ENCODE data around the gene PCDHGB3. TPM values are rescaled to one million over a fixed set of nuclear protein-coding genes. Genes with fewer than 3 reads are reported as not detected.

Gene PCDHGB3
- total RNA-seq, 1 experiment from 2014 or later: 1.6 TPM

DNA sequence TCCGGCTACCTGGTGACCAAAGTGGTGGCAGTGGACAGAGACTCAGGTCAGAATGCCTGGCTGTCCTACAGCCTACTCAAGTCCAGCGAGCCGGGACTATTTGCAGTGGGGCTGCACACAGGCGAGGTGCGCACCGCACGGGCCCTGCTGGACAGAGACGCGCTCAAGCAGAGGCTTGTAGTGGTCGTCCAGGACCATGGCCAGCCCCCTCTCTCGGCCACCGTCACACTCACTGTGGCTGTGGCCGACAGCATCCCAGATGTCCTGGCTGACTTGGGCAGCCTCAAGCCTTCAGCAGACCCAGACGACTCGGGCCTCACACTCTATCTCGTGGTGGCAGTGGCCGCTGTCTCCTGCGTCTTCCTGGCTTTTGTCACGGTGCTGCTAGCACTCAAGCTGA, 13.1 kb upstream of the PCDHGB3 start:
- H3T11ph ChIP-seq (ENCODE audit: low read length): no peak overlapping the region
- no peak overlapping the region for H2BK12ac ChIP-seq (ENCODE audit: insufficient read length, low read depth, low read length)
- no peak overlapping the region for H2AFZ ChIP-seq (ENCODE audit: low read length)
- H3K9ac ChIP-seq (ENCODE audit: extremely low read depth, insufficient read length, low read length): no peak overlapping the region
- H3K23ac ChIP-seq (ENCODE audit: insufficient read length, low read depth, low read length): no peak overlapping the region
- H4K8ac ChIP-seq (replicated peaks; ENCODE audit: insufficient read length, low read depth, low read length): no peak overlapping the region
- H3K23me2 ChIP-seq (ENCODE audit: insufficient read length, low read depth, low read length, poor library complexity, severe bottlenecking): no peaks in the 10 kb centered on the region
- TF ChIP-seq, protein P1, sequence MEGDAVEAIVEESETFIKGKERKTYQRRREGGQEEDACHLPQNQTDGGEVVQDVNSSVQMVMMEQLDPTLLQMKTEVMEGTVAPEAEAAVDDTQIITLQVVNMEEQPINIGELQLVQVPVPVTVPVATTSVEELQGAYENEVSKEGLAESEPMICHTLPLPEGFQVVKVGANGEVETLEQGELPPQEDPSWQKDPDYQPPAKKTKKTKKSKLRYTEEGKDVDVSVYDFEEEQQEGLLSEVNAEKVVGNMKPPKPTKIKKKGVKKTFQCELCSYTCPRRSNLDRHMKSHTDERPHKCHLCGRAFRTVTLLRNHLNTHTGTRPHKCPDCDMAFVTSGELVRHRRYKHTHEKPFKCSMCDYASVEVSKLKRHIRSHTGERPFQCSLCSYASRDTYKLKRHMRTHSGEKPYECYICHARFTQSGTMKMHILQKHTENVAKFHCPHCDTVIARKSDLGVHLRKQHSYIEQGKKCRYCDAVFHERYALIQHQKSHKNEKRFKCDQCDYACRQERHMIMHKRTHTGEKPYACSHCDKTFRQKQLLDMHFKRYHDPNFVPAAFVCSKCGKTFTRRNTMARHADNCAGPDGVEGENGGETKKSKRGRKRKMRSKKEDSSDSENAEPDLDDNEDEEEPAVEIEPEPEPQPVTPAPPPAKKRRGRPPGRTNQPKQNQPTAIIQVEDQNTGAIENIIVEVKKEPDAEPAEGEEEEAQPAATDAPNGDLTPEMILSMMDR (conservative IDR thresholded peaks at IDR 0.05): no peak
- H3K9me3 Mint-ChIP-seq: peaks cover 61 to 64% of the 10 kb centered on the region in 2 experiments
- DNase-seq: no peak
- no peak overlapping the region for H3K18ac ChIP-seq (ENCODE audit: insufficient read length, low read depth, low read length)
- no peak overlapping the region for H3K27ac ChIP-seq (ENCODE audit: insufficient read length, low read depth, low read length)
- H3K4me2 ChIP-seq (ENCODE audit: insufficient read depth, insufficient read length, low read length): no peak overlapping the region
- H2AK5ac ChIP-seq (ENCODE audit: insufficient read length, low read length): no peak overlapping the region
- H3K4ac ChIP-seq (ENCODE audit: low read depth, low read length): no peak overlapping the region
- peaks cover 29% of the 10 kb centered on the region for H3K9me3 ChIP-seq (ENCODE audit: control insufficient read depth, low read depth, low read length)
- no peak overlapping the region for H2BK20ac ChIP-seq (ENCODE audit: low read depth, low read length, poor library complexity, severe bottlenecking)
- peaks cover 2 to 3% of the 10 kb centered on the region in 2 experiments; a peak in 2 of 4 replicates for H3K4me1 Mint-ChIP-seq
- no peak overlapping the region for H2BK120ac ChIP-seq (ENCODE audit: low read depth, low read length, poor library complexity, severe bottlenecking)
- H2BK5ac ChIP-seq (ENCODE audit: insufficient read length, low read length): no peak overlapping the region
- no peaks in the 10 kb centered on the region for H3K79me2 ChIP-seq (ENCODE audit: insufficient read depth, low read length)
- no peak overlapping the region for H4K5ac ChIP-seq (ENCODE audit: insufficient read length, low read depth, low read length)
- no peaks in the 10 kb centered on the region for H4K20me1 ChIP-seq (ENCODE audit: control insufficient read depth, insufficient read depth, insufficient read length)
- H3K79me1 ChIP-seq (ENCODE audit: insufficient read depth, low read depth, low read length, poor library complexity, severe bottlenecking): no peaks in the 10 kb centered on the region
- peaks cover 3% of the 10 kb centered on the region for H3K27me3 Mint-ChIP-seq (ENCODE audit: low read depth)
- WGBS (ENCODE audit: extremely low coverage, insufficient read length, low lambda C conversion rate): no CpG with 5 or more reads among the region's 19 CpGs
- no peaks in the 10 kb centered on the region for H3K27me3 ChIP-seq (ENCODE audit: insufficient read depth, low read length)
- H3K4me3 Mint-ChIP-seq: no peak overlapping the region
- no peak overlapping the region for H3K27ac Mint-ChIP-seq
- no peak overlapping the region for H3K56ac ChIP-seq (ENCODE audit: insufficient read length, low read depth, low read length)
- H2BK15ac ChIP-seq (ENCODE audit: low read depth, low read length): no peak overlapping the region
- H3K36me3 Mint-ChIP-seq (ENCODE audit: insufficient read depth in 1 of 3, low read depth in 3 of 3): peaks cover 29 to 68% (median 50%) of the 10 kb centered on the region in 3 experiments
- H3K4me1 ChIP-seq (ENCODE audit: insufficient read depth, low read length): no peaks in the 10 kb centered on the region
- no peak overlapping the region for H3K14ac ChIP-seq (ENCODE audit: insufficient read depth, low read length)
- H4K91ac ChIP-seq (ENCODE audit: insufficient read length, low read depth, low read length): no peak overlapping the region

Measured in H9 (cell line).